DOHH2 (cell line): ENCODE data around the gene SLC1A2.

Experiments used
- H3F3A ChIP-seq: fragments of 200-600 bp; sonication (generic), shearing (Covaris generic); 2 replicates; pipeline ENCODE4 v1.6.0; 2016; ENCODE audit warnings: antibody characterized with exemption, mild to moderate bottlenecking; ENCODE audit not compliant: control insufficient read depth, insufficient read depth
- H3K27ac ChIP-seq: fragments of 200-600 bp; sonication (generic); 2 replicates; pipeline ENCODE4 v1.5.1; 2014; ENCODE audit warnings: low read depth, mild to moderate bottlenecking, low read length, moderate library complexity
- H3K27me3 ChIP-seq: fragments of 200-600 bp; sonication (generic); 2 replicates; pipeline ENCODE4 v1.6.1; 2014; ENCODE audit warnings: mild to moderate bottlenecking, low read length, mixed read lengths; ENCODE audit not compliant: control insufficient read depth
- H3K36me3 ChIP-seq: fragments of 200-600 bp; sonication (generic); 2 replicates; pipeline ENCODE4 v1.6.1; 2014; ENCODE audit warnings: mild to moderate bottlenecking, low read length, moderate library complexity, mixed read lengths; ENCODE audit not compliant: control insufficient read depth
- H3K4me1 ChIP-seq: fragments of 200-600 bp; sonication (generic); 2 replicates; pipeline ENCODE4 v1.6.1; 2014; ENCODE audit warnings: mild to moderate bottlenecking, low read length, mixed read lengths; ENCODE audit not compliant: control insufficient read depth
- H3K4me2 ChIP-seq: fragments of 200-600 bp; sonication (generic); 2 replicates; pipeline ENCODE4 v1.6.0; 2014; ENCODE audit warnings: mild to moderate bottlenecking, low read length, moderate library complexity
- H3K4me3 ChIP-seq: fragments of 200-600 bp; sonication (generic); 2 replicates; pipeline ENCODE4 v1.5.1; 2014; ENCODE audit warnings: mild to moderate bottlenecking, low read length, mixed read lengths
- H3K79me2 ChIP-seq: fragments of 200-600 bp; sonication (generic); 2 replicates; pipeline ENCODE4 v1.6.1; 2014; ENCODE audit warnings: mild to moderate bottlenecking, low read length, mixed read lengths; ENCODE audit not compliant: control insufficient read depth
- H3K9me2 ChIP-seq: fragments of 200-600 bp; sonication (generic); replicated peaks from 2 replicates; pipeline ENCODE4 v1.6.1; 2014; ENCODE audit warnings: mild to moderate bottlenecking, low read length, mixed read lengths; ENCODE audit not compliant: control insufficient read depth
- H3K9me3 ChIP-seq: fragments of 200-600 bp; sonication (generic); 2 replicates; pipeline ENCODE4 v1.6.1; 2014; ENCODE audit warnings: antibody characterized with exemption, low read length, mixed read lengths; ENCODE audit not compliant: control insufficient read depth, insufficient read depth
- H4K20me1 ChIP-seq: fragments of 200-600 bp; sonication (generic); 2 replicates; pipeline ENCODE4 v1.6.0; 2014; ENCODE audit warnings: low read depth, mild to moderate bottlenecking, antibody characterized with exemption, low read length, moderate library complexity; ENCODE audit not compliant: control insufficient read depth, insufficient read depth
- EZH2phosphoT487 ChIP-seq: fragments of 200-600 bp; sonication (generic); IDR thresholded peaks from 2 replicates; pipeline ENCODE4 v1.6.1; 2017; ENCODE audit warnings: borderline replicate concordance, mild to moderate bottlenecking, antibody characterized with exemption, low read length, moderate library complexity, mixed read lengths
- TF ChIP-seq, protein P1 (sequence below): fragments of 200-600 bp; sonication (generic); IDR thresholded peaks from one replicate; pipeline ENCODE4 v1.5.1; 2014; ENCODE audit warnings: antibody characterized with exemption, mild to moderate bottlenecking, low read depth, low read length; ENCODE audit not compliant: poor library complexity, severe bottlenecking

The SLC1A2 gene

DNA sequence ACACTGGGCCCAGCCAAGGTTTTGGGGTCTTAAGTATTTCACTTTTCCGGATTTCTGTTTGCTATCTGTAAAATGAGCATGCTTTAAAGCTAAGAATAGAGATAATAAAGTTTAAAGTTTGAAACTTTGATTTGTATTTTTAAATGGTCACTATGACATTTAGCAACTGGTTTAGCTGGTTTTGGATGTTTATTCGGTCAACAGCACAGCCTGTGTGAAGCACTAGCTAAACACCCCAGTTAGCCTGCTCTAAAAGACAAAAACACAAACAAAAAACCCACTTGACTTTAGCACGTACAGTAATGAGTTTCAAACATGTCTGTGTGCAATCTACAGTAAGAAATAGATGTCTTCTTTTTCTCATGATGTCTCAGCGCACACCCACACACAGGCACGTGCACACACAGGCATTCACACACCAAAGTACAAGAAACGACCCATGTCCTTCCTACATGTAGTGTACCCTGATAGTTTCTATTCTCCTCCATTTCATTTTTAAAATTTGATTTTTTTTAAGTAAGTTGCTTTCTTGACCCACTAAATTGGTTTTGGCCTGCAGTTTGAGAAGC, 29.4 kb downstream of the SLC1A2 start:
- Histone ChIP-seq H3K27ac (no peak overlapping the region), H3K4me3 (no peak overlapping the region), H3K4me2 (no peak overlapping the region), H3K27me3 (peaks cover 25% of the 10 kb centered on the region), H3F3A (no peaks in the 10 kb centered on the region), H3K4me1 (peaks cover 11% of the 10 kb centered on the region), H3K79me2 (no peaks in the 10 kb centered on the region), H3K9me3 (no peaks in the 10 kb centered on the region), H4K20me1 (no peaks in the 10 kb centered on the region), H3K36me3 (no peaks in the 10 kb centered on the region), H3K9me2 (no peaks in the 10 kb centered on the region)
- TF ChIP-seq EZH2phosphoT487, result no peak
- TF ChIP-seq, protein P1, sequence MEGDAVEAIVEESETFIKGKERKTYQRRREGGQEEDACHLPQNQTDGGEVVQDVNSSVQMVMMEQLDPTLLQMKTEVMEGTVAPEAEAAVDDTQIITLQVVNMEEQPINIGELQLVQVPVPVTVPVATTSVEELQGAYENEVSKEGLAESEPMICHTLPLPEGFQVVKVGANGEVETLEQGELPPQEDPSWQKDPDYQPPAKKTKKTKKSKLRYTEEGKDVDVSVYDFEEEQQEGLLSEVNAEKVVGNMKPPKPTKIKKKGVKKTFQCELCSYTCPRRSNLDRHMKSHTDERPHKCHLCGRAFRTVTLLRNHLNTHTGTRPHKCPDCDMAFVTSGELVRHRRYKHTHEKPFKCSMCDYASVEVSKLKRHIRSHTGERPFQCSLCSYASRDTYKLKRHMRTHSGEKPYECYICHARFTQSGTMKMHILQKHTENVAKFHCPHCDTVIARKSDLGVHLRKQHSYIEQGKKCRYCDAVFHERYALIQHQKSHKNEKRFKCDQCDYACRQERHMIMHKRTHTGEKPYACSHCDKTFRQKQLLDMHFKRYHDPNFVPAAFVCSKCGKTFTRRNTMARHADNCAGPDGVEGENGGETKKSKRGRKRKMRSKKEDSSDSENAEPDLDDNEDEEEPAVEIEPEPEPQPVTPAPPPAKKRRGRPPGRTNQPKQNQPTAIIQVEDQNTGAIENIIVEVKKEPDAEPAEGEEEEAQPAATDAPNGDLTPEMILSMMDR, result no peak

DNA sequence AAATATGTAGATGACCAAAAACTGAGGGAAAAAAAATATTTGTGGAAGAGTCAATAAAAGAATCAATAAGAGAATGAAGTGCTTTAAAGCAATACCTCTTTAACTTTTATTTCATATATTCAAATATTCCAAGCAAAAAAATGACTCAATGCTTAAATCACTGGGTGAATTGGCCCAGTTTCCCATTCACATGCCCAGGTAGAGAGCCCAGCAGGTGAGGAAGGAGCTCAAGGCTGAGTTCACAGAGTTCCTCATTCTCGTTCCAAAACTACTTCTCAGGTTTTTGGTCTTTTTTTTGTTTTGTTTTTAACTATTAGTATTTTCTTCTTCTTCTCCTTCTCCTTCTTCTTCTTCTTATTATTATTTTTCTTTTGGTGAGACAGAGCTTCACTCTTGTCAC, 30.2 kb downstream of the SLC1A2 start:
- no peak for TF ChIP-seq EZH2phosphoT487
- TF ChIP-seq, protein P1, result no peak
- peaks cover 25% of the 10 kb centered on the region for H3K27me3 ChIP-seq

DNA sequence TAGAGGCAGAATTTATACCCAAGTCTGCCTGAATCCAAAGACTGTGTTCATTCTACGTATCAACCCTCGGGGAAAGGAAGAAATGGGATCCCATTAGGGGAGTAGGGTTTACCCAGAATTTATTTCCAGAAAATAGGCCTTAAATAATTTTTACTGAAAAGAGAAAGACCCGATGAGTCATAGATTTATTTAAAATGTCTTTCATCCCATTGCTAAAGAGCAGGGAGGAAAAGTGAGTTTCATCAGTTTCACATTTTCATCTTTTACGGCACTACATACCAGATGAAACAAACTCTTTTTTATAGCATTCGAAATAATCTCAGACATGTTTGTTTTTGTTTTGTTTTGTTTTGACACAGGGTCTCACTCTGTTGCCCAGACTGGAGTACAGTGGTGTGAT, 31.3 kb downstream of the SLC1A2 start:
- no peak overlapping the region for H3K27ac ChIP-seq
- peaks cover 11% of the 10 kb centered on the region for H3K4me1 ChIP-seq
- no peaks in the 10 kb centered on the region for H3K9me2 ChIP-seq
- H3F3A ChIP-seq, result no peaks in the 10 kb centered on the region
- peaks cover 24% of the 10 kb centered on the region for H3K27me3 ChIP-seq
- no peak for TF ChIP-seq EZH2phosphoT487
- TF ChIP-seq, protein P1, result no peak
- no peaks in the 10 kb centered on the region for H3K36me3 ChIP-seq
- H3K4me3 ChIP-seq, result no peak overlapping the region
- no peaks in the 10 kb centered on the region for H3K79me2 ChIP-seq
- H3K4me2 ChIP-seq, result no peak overlapping the region
- no peaks in the 10 kb centered on the region for H4K20me1 ChIP-seq
- H3K9me3 ChIP-seq, result no peaks in the 10 kb centered on the region

More for the DNA sequence above, 30.2 kb downstream of the SLC1A2 start:
- Histone ChIP-seq H3F3A (no peaks in the 10 kb centered on the region), H3K36me3 (no peaks in the 10 kb centered on the region), H3K27ac (no peak overlapping the region), H3K4me3 (no peak overlapping the region), H3K79me2 (no peaks in the 10 kb centered on the region), H4K20me1 (no peaks in the 10 kb centered on the region), H3K4me2 (no peak overlapping the region), H3K9me2 (no peaks in the 10 kb centered on the region), H3K4me1 (peaks cover 11% of the 10 kb centered on the region), H3K9me3 (no peaks in the 10 kb centered on the region)
